ENCODE results near the gene FOXN1. TPM values are rescaled to one million over a fixed set of nuclear protein-coding genes. Genes with fewer than 3 reads are reported as not detected.
A peak's percentile ranks its signal among the peaks of the same experiment; 100 is the strongest.

Gene FOXN1
- total RNA-seq, 1 experiment from 2014 or later: not detected

GRCh38 chr17:28492352-28493310 is 13.5 kb upstream of the FOXN1 start:
- DNase-seq (ENCODE audit: unreplicated experiment): peak; percentile 61
- no peak overlapping the region for H3K4me3 Mint-ChIP-seq (ENCODE audit: unreplicated experiment)
- intact Hi-C loops (cut with micrococcal nuclease): loop anchor here (5.0 kb wide), 2 partner anchors 155 to 260 kb away; partner anchors contain the start of genes IFT20 and TNFAIP1

GRCh38 chr17:28493460-28493859 is 12.7 kb upstream of the FOXN1 start:
- no TSS peak for BruUV-seq (replicated peaks)
- no peak for TF ChIP-seq CTCF (IDR thresholded peaks at IDR 0.05; ENCODE audit: unreplicated experiment)
- POLR2A ChIA-PET: interaction anchor here (0.7 to 2.2 kb wide), 7 partner anchors 46 to 174 kb away, joined by 3 to 23 read pairs (median 4); partner anchors contain the start of gene POLDIP2
- H3K27ac Mint-ChIP-seq (ENCODE audit: low read depth, unreplicated experiment): no peak overlapping the region
- H3K36me3 Mint-ChIP-seq (ENCODE audit: insufficient read depth, unreplicated experiment): no peaks in the 10 kb centered on the region
- peaks cover 8% of the 10 kb centered on the region for H3K4me1 Mint-ChIP-seq (ENCODE audit: insufficient read depth, unreplicated experiment)
- CTCF ChIA-PET: interaction anchor here (0.6 to 5.9 kb wide), 20 partner anchors 14 to 726 kb away, joined by 3 to 98 read pairs (median 4); no protein-coding TSS in a partner anchor
- no peaks in the 10 kb centered on the region for H3K27me3 Mint-ChIP-seq (ENCODE audit: insufficient read depth, unreplicated experiment)
- no peak for DNase-seq (ENCODE audit: unreplicated experiment)
- intact Hi-C loops (cut with micrococcal nuclease): loop anchor here (5.0 kb wide), 2 partner anchors 156 to 261 kb away; partner anchors contain the start of genes IFT20 and TNFAIP1
- H3K4me3 Mint-ChIP-seq (ENCODE audit: unreplicated experiment): no peak overlapping the region
- H3K9me3 Mint-ChIP-seq (ENCODE audit: unreplicated experiment): no peaks in the 10 kb centered on the region

More at GRCh38 chr17:28492352-28493310, 13.5 kb upstream of the FOXN1 start:
- ChIA-PET POLR2A (interaction anchor here (0.6 to 2.2 kb wide), 22 partner anchors 27 to 259 kb away, joined by 3 to 23 read pairs (median 4); partner anchors contain the start of genes IFT20, PIGS, POLDIP2 and SLC46A1), CTCF (interaction anchor here (0.6 to 5.9 kb wide), 32 partner anchors 9 to 1013 kb away, joined by 3 to 98 read pairs (median 4); partner anchors contain the start of gene RPL23A)
- Mint-ChIP-seq H3K27me3 (ENCODE audit: insufficient read depth, unreplicated experiment) (no peaks in the 10 kb centered on the region), H3K9me3 (ENCODE audit: unreplicated experiment) (no peaks in the 10 kb centered on the region), H3K36me3 (ENCODE audit: insufficient read depth, unreplicated experiment) (no peaks in the 10 kb centered on the region), H3K27ac (ENCODE audit: low read depth, unreplicated experiment) (peak overlapping the region; percentile 68), H3K4me1 (ENCODE audit: insufficient read depth, unreplicated experiment) (peaks cover 8% of the 10 kb centered on the region)
- no peak for TF ChIP-seq CTCF (IDR thresholded peaks at IDR 0.05; ENCODE audit: unreplicated experiment)
- no TSS peak for BruUV-seq (replicated peaks)

- peak; percentile 71 for DNase-seq (ENCODE audit: unreplicated experiment)
- intact Hi-C loops (cut with micrococcal nuclease): loop anchor here (1.0 to 5.0 kb wide), 5 partner anchors 46 to 262 kb away; partner anchors contain the start of genes IFT20 and TNFAIP1
Measured at GRCh38 chr17:28494445-28495188, 11.5 kb upstream of the FOXN1 start.

More at GRCh38 chr17:28494445-28495188, 11.5 kb upstream of the FOXN1 start:
- peak; percentile 88 for TF ChIP-seq CTCF (IDR thresholded peaks at IDR 0.05; ENCODE audit: unreplicated experiment)
- no peaks in the 10 kb centered on the region for H3K9me3 Mint-ChIP-seq (ENCODE audit: unreplicated experiment)
- no peaks in the 10 kb centered on the region for H3K27me3 Mint-ChIP-seq (ENCODE audit: insufficient read depth, unreplicated experiment)
- H3K27ac Mint-ChIP-seq (ENCODE audit: low read depth, unreplicated experiment): no peak overlapping the region
- BruUV-seq (replicated peaks): no TSS peak
- POLR2A ChIA-PET: interaction anchor here (0.6 to 1.2 kb wide), 3 partner anchors 46 to 1200 kb away, joined by 3 read pairs; no protein-coding TSS in a partner anchor
- CTCF ChIA-PET: interaction anchor here (0.6 to 5.9 kb wide), 29 partner anchors 8 to 1007 kb away, joined by 3 to 98 read pairs (median 4); partner anchors contain the start of gene FOXN1
- H3K4me1 Mint-ChIP-seq (ENCODE audit: insufficient read depth, unreplicated experiment): peaks cover 8% of the 10 kb centered on the region
- H3K4me3 Mint-ChIP-seq (ENCODE audit: unreplicated experiment): no peak overlapping the region
- H3K36me3 Mint-ChIP-seq (ENCODE audit: insufficient read depth, unreplicated experiment): no peaks in the 10 kb centered on the region
